ENCODE results near the gene FMN1.

GRCh38 chr15:32729700-32730395 lies 464.7 kb downstream of the FMN1 start:
- TF ChIP-seq CTCF (IDR thresholded peaks at IDR 0.05) (no peak), POLR2AphosphoS5 (IDR thresholded peaks at IDR 0.05; ENCODE audit: insufficient read depth in 1 of 2, low read depth in 1 of 2) (no peak), POLR2A (IDR thresholded peaks at IDR 0.05) (no peak)

Measured in vagina (tissue), 2 donors.